HepG2 (cell line): Measurements from ENCODE around the gene HBEGF. TPM values are rescaled to one million over a fixed set of nuclear protein-coding genes. Genes with fewer than 3 reads are reported as not detected.

Experiments used
- ATAC-seq: fragments of 200-7000 bp; cut with Tn5 transposase; 3 replicates; pipeline ENCODE4 v1.9.1; 2020; ENCODE audit warnings: mild to moderate bottlenecking, moderate library complexity
- BruUV-seq: library from RNA; stranded (reverse); fragments of 400-500 nt; replicated peaks from 2 replicates; lab custom pipeline; 2021; lab: Mats Ljungman, UMichigan
- CTCF ChIA-PET: fragments of 300-600 bp; formaldehyde crosslinking; extraction: SDS; loops from one replicate; lab custom pipeline; 2021; ENCODE audit warnings: low total read pairs, inconsistent platforms, low intra/inter-chr PET ratio; lab: Yijun Ruan, JAX
- POLR2A ChIA-PET: fragments of 350-600 bp; sonication (Branson Sonifier 250); formaldehyde crosslinking; loops from one replicate; lab custom pipeline; 2020; ENCODE audit warnings: antibody characterized with exemption, inconsistent platforms; lab: Yijun Ruan, JAX
- DNase-seq: peaks from one replicate; pipeline ENCODE4 v3.0.0-alpha.2; 2015; ENCODE audit warnings: low spot score
- FAIRE-seq: peaks from 3 replicates; lab custom pipeline; 2011; peaks lifted over from hg19 to GRCh38; lab: Jason Lieb, UNC
- H2AFZ ChIP-seq: one replicate; pipeline ENCODE4 v1.6.1; 2011; ENCODE audit warnings: low read length, inconsistent platforms
- H3K27ac ChIP-seq: fragments of 300-600 bp; 3 replicates; pipeline ENCODE4 v1.8.0; 2011; ENCODE audit warnings: mixed run types, mild to moderate bottlenecking, mixed read lengths, low read length, inconsistent platforms; ENCODE audit not compliant: insufficient read depth; ENCODE audit errors: extremely low read length
- H3K27me3 ChIP-seq, 2 experiments: fragments of 200-600 bp in 1 of 2; 2 replicates in 1 of 2; 3 replicates in 1 of 2; pipeline versions ENCODE4 v1.6.0 to v1.8.0; 2011; ENCODE audit warnings: low read length in 2 of 2, mild to moderate bottlenecking in 2 of 2, moderate library complexity in 2 of 2, inconsistent platforms in 1 of 2; ENCODE audit not compliant: insufficient read depth in 2 of 2, control insufficient read depth in 1 of 2
- H3K36me3 ChIP-seq, 2 experiments: fragments of 200-600 bp in 1 of 2; replicated peaks in 1 of 2; 2 replicates in 1 of 2; 3 replicates in 1 of 2; pipeline versions ENCODE4 v1.5.1 to v1.8.0; 2011; ENCODE audit warnings: low read length in 2 of 2, inconsistent platforms in 1 of 2; ENCODE audit not compliant: insufficient read depth in 2 of 2, control insufficient read depth in 1 of 2
- H3K4me1 ChIP-seq: 2 replicates; pipeline ENCODE4 v1.5.1; 2012; ENCODE audit warnings: low read length, inconsistent platforms; ENCODE audit not compliant: insufficient read depth
- H3K4me2 ChIP-seq: 2 replicates; pipeline ENCODE4 v1.6.0; 2011; ENCODE audit warnings: low read depth, low read length, inconsistent platforms
- H3K4me3 ChIP-seq, 3 experiments: fragments of 200-600 bp in 1 of 3; sonication (generic), shearing (Covaris generic) in 1 of 3; replicated peaks in 1 of 3; 2 replicates each; pipeline ENCODE4 v1.5.1; 2011 to 2016; ENCODE audit warnings: low read length in 3 of 3, inconsistent platforms in 2 of 3, low read depth in 2 of 3, mild to moderate bottlenecking in 2 of 3, control low read depth in 1 of 3, mixed read lengths in 1 of 3; ENCODE audit not compliant: insufficient read depth in 1 of 3
- H3K79me2 ChIP-seq: one replicate; pipeline ENCODE4 v1.6.1; 2011; ENCODE audit warnings: low read length, inconsistent platforms; ENCODE audit not compliant: insufficient read depth
- H3K9ac ChIP-seq: 2 replicates; pipeline ENCODE4 v1.6.0; 2011; ENCODE audit warnings: mild to moderate bottlenecking, low read depth, low read length, inconsistent platforms; ENCODE audit not compliant: insufficient read depth
- H3K9me3 ChIP-seq: 2 replicates; pipeline ENCODE4 v1.5.1; 2012; ENCODE audit warnings: mild to moderate bottlenecking, low read length
- H4K20me1 ChIP-seq: 2 replicates; pipeline ENCODE4 v1.6.0; 2011; ENCODE audit warnings: inconsistent platforms, mild to moderate bottlenecking, low read length, moderate library complexity; ENCODE audit not compliant: insufficient read depth
- ARNT2 ChIP-seq: sonication (generic); formaldehyde crosslinking; IDR thresholded peaks from 2 replicates; pipeline ENCODE4 v1.8.0; 2022; ENCODE audit warnings: mild to moderate bottlenecking, low read depth, missing genetic modification reagents, moderate library complexity
- EEA1 ChIP-seq: sonication (generic); formaldehyde crosslinking; IDR thresholded peaks from 2 replicates; pipeline ENCODE4 v1.5.1; 2020; ENCODE audit warnings: mild to moderate bottlenecking, missing genetic modification reagents, borderline replicate concordance
- GMEB1 ChIP-seq: sonication (generic); formaldehyde crosslinking; IDR thresholded peaks from 2 replicates; pipeline ENCODE4 v1.5.1; 2020; ENCODE audit warnings: missing genetic modification reagents, mild to moderate bottlenecking, borderline replicate concordance
- KDM4B ChIP-seq: sonication (generic); formaldehyde crosslinking; IDR thresholded peaks from 2 replicates; pipeline ENCODE4 v1.4.0; 2020; ENCODE audit warnings: missing genetic modification reagents
- MZF1 ChIP-seq: sonication (generic); formaldehyde crosslinking; IDR thresholded peaks from 2 replicates; pipeline ENCODE4 v1.8.1; 2023; ENCODE audit warnings: mild to moderate bottlenecking, missing genetic modification reagents, borderline replicate concordance
- PHF20 ChIP-seq: sonication (generic); formaldehyde crosslinking; IDR thresholded peaks from 2 replicates; pipeline ENCODE4 v1.5.0; 2020; ENCODE audit warnings: mild to moderate bottlenecking, missing genetic modification reagents
- RXRA ChIP-seq: sonication (generic); formaldehyde crosslinking; IDR thresholded peaks from 2 replicates; pipeline ENCODE4 v1.5.1; 2020; ENCODE audit warnings: missing genetic modification reagents
- ZBTB49 ChIP-seq: sonication (generic); formaldehyde crosslinking; IDR thresholded peaks from 2 replicates; pipeline ENCODE4 v1.4.0; 2020; ENCODE audit warnings: missing genetic modification reagents, borderline replicate concordance
- ZNF33A ChIP-seq: sonication (generic); formaldehyde crosslinking; IDR thresholded peaks from 2 replicates; pipeline ENCODE4 v1.5.1; 2020; ENCODE audit warnings: missing genetic modification reagents, mild to moderate bottlenecking, moderate library complexity, borderline replicate concordance
- ZNF883 ChIP-seq: sonication (generic); formaldehyde crosslinking; IDR thresholded peaks from 2 replicates; pipeline ENCODE4 v1.5.1; 2020; ENCODE audit warnings: mild to moderate bottlenecking, missing genetic modification reagents; ENCODE audit errors: not compliant biosample characterization
- WGBS: methylation state at CpG from one replicate; pipeline ENCODE4 v1.1.6; 2017; ENCODE audit warnings: low lambda C conversion rate; 5-methylcytosine and 5-hydroxymethylcytosine counted together
- in situ Hi-C: cut with HindIII; loops from 2 replicates; pipeline ENCODE4 v1.10.0; 2017; ENCODE audit warnings: low pct_unique_long_range_greater_than_20kb; ENCODE audit not compliant: extremely low pct_ligation_motif_present
- intact Hi-C: fragments of 100-400 bp; cut with micrococcal nuclease; formaldehyde crosslinking; loops from one replicate; pipeline ENCODE4 v1.10.0; 2022; ENCODE audit not compliant: unreplicated experiment
- polyA plus RNA-seq, 8 experiments: library from polyadenylated mRNA; depleted of rRNA in 3 of 8; stranded (reverse) in 7 of 8; unstranded in 1 of 8; fragments of >200 nt; fragmentation: Illumina TruSeq in 4 of 8; extraction: Trizol in 4 of 8; gene quantifications; 2 replicates each; pipeline versions ENCODE4 v1.2.1 to v1.2.3, GENCODE V29; 2011 to 2016; ENCODE audit warnings: low read depth in 4 of 8, missing spikeins in 1 of 8, mixed read lengths in 1 of 8; ENCODE audit not compliant: insufficient read depth in 1 of 8
- total RNA-seq, 5 experiments: library from RNA; depleted of rRNA; stranded (reverse); fragments of >200 nt; fragmentation: Illumina TruSeq; extraction: Trizol; gene quantifications; 2 replicates each; pipeline ENCODE4 v1.2.3, GENCODE V29; 2016; ENCODE audit warnings: low read depth in 1 of 5

HBEGF gene
- total and polyA plus RNA-seq, 2 of the 13 experiments (the other 11 are each of a cell fraction or from before 2014, with no cell fraction given): 1.7 to 5.0 TPM

- no peak overlapping the region for H3K27ac ChIP-seq
- no peaks in the 10 kb centered on the region; a peak in 1 of 5 replicates for H3K27me3 ChIP-seq
- CTCF ChIA-PET: no interaction called here
- no peaks in the 10 kb centered on the region for H3K36me3 ChIP-seq
- POLR2A ChIA-PET: no interaction called here
- H4K20me1 ChIP-seq: no peaks in the 10 kb centered on the region
- 81% methylated on average over 2 of the region's 2 CpGs for WGBS
- no peak overlapping the region for H2AFZ ChIP-seq
- DNase-seq: no peak
- H3K4me3 ChIP-seq: no peak overlapping the region
- no peaks in the 10 kb centered on the region for H3K9me3 ChIP-seq
- no peak overlapping the region for H3K4me2 ChIP-seq
- intact Hi-C loops: no loop called here
- ATAC-seq: no peak
- no TSS peak for BruUV-seq
- FAIRE-seq: no peak
- TF ChIP-seq GMEB1 (no peak), PHF20 (CRISPR knock-in tag) (no peak), KDM4B (no peak), ZNF33A (no peak), RXRA (CRISPR knock-in tag) (no peak), MZF1 (no peak), ARNT2 (no peak), ZNF883 (CRISPR knock-in tag) (no peak), ZBTB49 (no peak), EEA1 (CRISPR knock-in tag) (no peak)
- in situ Hi-C loops: no loop called here
- no peak overlapping the region for H3K9ac ChIP-seq
- H3K79me2 ChIP-seq: no peaks in the 10 kb centered on the region
- H3K4me1 ChIP-seq: peaks cover 41% of the 10 kb centered on the region
These were observed 36.0 kb downstream of the HBEGF start for GRCh38 chr5:140310434-140310833.
